Ecto neural progenitor cell (in vitro differentiated cells): Measurements from ENCODE around the gene INTS12.
"Not testable (repeated sequence)": the region's sequence is repeated elsewhere in the genome, so short reads cannot be mapped to it uniquely, and the experiment has no call there.

Experiments
- DNase-seq: peaks from one replicate; pipeline ENCODE4 v3.0.0-alpha.2; 2018; ENCODE audit warnings: low spot score

Gene INTS12, protein sequence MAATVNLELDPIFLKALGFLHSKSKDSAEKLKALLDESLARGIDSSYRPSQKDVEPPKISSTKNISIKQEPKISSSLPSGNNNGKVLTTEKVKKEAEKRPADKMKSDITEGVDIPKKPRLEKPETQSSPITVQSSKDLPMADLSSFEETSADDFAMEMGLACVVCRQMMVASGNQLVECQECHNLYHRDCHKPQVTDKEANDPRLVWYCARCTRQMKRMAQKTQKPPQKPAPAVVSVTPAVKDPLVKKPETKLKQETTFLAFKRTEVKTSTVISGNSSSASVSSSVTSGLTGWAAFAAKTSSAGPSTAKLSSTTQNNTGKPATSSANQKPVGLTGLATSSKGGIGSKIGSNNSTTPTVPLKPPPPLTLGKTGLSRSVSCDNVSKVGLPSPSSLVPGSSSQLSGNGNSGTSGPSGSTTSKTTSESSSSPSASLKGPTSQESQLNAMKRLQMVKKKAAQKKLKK

DNA sequence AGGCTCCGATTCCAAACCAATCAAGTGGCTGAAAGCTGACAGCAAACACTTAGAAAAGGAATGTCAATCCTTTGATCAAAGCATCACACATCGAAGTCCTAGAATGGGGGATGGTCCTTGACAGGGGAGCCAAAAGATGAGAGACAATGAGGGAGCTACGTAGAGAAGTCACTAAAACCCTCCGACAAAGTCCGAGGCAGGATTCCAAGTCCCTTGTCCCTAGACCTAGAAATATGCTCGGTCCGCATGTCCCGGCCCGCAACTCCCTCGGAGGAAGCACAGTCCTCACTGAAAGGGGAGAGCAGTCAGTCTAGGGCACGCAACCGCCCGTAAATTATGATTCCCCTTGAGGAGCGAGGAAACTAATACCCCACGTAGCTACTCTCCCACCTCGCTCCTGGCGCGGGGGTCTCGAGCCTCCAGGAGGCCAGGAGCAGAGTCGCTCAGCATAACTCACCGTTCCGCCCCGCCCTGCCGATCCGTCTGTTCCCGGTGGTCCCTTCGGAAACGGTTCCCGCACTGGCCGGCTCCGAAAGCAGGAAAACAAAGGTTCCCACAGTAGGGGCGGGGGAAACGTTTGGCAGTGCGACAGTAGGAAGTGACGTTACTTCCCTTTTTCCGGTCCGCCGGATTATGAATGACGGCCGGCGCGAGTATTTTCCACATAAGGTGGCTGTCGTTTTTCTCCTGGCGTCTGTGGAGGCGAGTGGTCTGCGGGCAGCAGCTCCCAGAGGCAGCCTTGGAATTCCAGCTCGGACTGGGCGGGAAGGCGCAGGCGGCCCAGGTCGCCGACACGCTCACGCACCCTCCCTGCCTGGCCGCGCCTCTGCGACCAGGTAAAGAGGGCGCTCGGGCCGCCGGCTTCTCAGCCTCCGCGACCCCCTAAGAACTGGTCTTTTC lies at the start of gene INTS12, which contains the start of gene GSTCD:
INTS12 (minus strand) TSS at position 509 of the 900 bp plus-strand sequence. CDS start 8,684 bp downstream, outside the sequence.
GSTCD (plus strand) TSS at position 604 of the 900 bp plus-strand sequence. CDS start 8,830 bp downstream, outside the sequence.
- peak; percentile 95 for DNase-seq

DNA sequence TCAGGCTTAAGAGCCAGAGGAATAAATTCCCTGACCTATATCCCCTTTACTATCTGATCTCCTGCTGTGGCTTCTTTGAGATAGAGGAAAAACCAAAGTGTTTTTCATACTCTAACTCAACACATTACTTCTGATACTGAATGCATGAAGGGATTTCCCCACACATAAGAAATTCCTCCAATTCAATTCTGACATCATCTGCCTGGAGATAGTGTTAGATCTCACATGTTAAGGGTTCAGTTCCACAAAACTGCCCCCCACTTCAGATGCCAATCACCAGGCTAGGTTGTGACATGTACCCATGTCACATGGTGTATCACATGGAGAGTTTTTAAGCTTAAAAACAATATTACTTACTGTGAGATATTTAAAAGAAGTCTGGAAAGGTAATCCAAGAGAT lies 46.9 kb upstream of the INTS12 start:
- DNase-seq, result no peak

DNA sequence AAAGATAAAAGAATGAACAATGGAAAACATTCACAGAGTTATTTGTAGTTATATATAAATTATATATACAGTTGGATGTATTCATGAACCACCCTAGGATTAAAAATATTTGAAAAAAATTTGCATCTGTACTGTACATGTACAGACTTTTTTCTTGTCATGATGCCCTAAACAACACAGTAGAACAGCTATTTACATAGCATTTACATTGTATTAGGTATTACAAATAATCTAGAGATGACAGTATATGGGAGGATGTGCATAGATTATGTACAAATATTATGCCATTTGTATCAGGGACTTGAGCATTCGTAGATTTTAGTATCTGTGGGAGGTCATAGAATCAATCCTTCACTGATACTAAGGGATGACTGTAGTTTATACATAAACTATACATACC lies 44.9 kb upstream of the INTS12 start:
- no peak for DNase-seq

DNA sequence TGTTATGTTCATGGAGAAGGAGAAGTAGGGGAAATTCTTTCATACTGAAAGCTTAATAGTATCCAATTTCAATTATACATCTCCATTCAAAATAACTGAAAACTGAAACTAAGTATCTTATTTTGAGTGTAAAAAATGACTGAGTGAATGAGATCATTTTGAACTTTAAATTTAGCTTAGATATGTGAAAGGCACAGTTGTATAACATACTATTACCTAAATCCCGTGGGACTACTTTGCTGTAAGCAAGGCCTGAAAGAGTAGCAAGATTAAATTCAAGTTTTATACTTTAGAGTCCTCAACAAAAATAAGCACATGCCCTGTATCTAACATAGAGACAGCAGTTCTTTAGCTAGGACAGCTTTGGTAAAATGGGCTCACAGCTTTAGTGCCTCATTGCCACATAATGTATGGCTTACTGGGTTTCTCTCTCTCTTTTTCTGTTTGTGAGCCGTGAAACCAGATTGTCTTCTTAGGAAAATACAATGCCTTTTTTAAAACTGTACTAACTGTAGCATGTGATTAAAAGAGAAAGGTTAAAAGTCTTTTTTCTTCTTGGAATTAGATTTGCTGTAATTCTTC lies 43.3 kb upstream of the INTS12 start:
- no peak for DNase-seq

DNA sequence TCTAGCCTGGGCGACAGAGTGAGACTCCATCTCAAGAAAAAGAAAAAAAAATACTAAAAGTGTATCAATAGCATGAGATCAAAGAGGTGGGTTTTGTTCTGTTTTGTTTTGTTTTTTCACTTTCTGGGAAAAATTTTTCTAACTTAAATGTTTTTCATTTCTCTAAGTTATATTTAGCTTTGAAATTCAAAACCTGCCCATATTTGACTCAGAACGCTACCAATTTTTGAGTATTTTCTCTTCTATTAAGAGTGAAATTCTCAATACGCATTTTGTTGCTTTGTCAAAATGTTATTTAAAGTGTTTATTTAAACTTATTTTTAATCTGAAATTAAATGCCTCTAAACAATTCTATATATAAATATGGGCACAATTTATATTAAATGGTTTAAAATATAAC lies 39.7 kb upstream of the INTS12 start:
- no peak for DNase-seq

DNA sequence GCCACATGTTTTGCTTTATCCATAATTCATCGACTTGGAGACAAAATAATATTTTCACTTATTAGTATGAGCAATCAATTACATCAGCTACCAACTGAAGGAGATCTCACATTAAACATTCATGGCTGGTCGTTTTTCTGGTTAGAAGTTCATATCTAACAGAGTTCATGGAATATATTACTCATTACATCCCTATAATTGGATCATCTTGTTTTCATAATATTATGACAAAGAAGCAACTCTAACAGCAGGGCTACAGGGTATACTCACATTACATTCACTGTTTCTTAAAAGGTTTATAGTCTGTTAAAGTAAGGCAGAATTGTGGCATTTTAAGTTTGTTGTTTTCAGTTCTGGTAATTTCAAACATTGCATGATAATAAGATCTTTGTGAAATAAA lies 33.1 kb upstream of the INTS12 start:
- DNase-seq, result no peak

DNA sequence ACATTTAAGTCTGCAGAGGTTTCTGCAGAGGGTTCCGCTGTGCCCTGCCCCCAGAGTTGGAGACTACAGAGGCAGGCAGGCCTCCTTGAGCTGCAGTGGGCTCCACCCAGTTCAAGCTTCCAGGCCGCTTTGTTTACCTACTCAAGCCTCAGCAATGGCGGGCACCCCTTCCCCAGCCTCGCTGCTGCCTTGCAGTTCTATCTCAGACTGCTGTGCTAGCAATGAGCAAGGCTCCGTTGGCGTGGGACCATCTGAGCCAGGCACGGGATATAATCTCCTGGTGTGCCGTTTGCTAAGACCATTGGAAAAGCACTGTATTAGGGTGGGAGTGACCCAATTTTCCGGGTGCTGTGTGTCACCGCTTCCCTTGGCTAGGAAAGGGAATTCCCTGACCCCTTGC lies 26.7 kb upstream of the INTS12 start:
- not testable (repeated sequence) for DNase-seq

DNA sequence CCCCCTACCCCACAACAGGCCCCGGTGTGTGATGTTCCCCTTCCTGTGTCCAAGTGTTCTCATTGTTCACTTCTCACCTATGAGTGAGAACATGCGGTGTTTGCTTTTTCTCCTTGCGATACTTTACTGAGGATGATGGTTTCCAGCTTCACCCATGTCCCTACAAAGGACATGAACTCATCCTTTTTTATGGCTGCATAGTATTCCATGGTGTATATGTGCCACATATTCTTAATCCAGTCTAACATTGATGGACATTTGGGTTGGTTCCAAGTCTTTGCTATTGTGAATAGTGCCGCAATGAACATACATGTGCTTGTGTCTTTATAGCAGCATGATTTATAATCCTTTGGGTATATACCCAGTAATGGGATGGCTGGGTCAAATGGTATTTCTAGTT lies 21.4 kb upstream of the INTS12 start:
- DNase-seq, result not testable (repeated sequence)

DNA sequence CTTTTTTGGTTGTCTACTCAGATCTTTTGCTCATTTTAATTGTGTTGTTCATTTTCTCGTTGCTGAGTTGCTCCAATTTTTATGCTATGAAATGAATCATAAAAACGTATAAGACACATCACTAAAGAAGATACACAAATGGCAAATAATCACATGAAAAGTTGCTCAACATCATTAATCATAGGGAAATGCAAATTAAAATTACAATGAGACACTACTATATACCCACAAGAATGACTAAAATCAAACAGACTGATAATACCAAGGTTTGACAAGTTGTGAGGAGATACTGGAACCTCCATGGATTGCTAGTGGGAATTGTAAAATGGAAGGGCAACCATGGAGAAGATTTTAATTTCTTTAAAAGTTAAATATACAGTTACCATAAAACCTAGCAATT lies 17.1 kb upstream of the INTS12 start:
- no peak for DNase-seq

DNA sequence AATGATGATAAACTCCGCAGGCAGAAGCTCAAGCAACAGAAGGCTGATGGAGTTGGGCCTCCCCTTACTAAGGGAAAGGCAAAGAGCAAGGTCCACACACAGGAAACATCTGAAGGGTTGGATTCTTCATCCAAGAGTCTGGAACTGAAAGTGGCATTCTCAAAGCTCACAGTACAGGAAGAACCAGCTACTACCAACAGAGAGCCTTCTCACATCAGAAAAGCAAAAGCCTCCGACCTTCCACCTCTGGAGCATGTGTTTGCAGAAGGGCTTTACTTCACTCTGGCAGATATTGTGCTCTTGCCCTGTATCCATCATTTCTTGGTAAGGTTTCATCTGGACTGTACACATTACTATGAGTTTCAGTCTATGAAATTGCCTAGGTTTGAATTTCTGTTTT lies 10.7 kb upstream of the INTS12 start:
- no peak for DNase-seq

DNA sequence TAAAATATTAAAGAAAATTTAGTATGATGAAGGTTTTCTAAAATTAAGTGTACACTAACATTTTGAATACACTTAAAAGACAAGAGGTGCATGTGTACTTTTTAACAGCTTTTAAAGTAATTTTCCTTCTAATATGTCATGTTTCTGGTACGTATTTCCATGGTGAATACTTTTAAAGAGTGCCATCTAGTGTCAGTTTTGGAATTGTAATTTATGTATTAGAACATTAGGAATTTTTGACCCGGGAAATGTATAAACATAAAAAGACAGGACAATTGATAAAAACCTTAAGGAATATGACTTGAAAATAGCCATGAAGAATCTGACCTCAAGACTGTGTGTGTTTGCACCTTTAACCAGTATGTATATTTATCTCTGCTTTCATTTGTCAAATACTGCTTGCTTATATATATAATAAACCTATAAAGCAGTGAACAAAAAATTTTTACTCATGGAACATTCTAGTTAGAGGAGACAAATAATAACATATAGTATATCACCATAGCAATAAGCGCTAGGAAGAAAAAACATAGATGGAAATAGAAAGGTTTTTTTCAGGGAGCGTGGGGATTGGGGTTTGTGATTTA lies 7.3 kb upstream of the INTS12 start:
- no peak for DNase-seq

DNA sequence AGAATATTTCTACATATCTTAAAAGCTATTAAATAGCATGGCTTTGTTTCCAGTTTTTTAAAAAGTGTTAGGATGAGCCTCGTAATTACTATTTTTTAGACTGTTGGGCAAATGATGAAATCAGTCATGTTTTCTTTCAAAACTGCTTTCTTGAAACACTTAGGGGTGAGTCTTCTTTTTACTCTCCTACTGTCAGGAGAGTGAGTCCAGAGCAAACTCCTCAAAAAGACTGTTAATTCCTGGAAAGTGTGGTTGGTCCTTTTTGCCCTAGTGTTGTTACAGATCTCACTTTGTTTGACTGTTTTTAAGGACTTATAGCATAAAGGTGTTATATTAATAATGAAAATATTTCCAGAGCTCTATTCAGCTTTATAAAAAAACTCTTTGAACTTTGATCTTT lies 6.4 kb upstream of the INTS12 start:
- DNase-seq, result no peak

DNA sequence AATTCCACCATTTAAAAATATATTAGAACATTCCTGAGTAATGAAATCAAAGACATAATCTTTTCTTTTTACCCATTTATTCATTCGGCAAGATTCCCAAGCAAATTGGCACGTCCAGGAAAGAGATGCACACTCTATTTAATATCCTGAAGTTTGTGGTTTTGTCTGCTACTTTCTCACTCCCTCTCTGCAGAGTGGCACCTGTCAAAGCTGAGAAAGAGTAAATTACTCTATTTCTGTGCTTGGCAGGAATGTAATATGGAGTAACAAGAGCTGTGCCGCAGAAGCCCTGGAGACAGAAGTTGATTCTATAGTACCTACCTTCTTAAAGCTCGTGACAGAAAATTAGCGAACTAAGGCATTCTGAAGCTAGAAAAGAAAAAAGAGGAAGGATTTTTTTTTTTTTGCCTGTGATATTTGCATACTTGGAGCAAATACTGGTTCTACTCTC lies 5.6 kb upstream of the INTS12 start:
- DNase-seq, result no peak

DNA sequence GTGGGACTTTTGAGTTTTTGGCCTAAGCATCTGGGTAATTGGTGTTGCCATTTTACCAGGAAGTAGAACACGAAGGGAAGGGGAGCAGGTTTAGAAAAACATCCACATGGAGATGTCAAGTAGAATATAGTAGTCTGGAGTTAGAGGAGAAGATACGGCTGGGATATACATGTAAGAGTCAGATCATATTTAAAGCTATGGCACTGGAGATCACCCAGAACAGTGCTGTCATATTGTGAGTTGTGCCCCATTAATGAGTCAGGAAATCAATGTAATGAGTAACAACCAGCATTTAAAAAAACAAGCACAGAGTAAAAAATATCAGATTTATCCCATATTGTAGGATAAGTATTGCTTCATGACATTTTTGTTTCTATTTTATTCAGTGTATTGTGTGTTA lies 4.3 kb upstream of the INTS12 start:
- no peak for DNase-seq

DNA sequence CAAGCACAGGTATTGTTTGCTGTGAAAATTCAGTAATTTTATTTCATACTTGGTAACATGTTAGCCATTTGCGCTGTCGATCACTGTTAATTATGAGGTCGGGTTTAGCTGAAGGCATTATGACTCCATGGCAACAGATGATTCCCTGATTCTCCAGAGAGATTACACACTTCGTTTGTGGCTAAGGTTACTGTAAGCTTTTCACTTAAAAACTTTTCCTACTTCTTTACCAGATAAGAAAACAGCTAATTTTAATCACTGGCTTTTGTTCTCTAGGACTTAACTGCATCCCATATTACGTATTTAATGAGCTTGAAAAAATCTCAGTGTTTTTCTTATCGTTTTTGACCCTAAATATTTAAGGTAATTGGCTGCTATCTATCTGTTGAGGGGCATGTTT lies 2.2 kb upstream of the INTS12 start:
- no peak for DNase-seq

DNA sequence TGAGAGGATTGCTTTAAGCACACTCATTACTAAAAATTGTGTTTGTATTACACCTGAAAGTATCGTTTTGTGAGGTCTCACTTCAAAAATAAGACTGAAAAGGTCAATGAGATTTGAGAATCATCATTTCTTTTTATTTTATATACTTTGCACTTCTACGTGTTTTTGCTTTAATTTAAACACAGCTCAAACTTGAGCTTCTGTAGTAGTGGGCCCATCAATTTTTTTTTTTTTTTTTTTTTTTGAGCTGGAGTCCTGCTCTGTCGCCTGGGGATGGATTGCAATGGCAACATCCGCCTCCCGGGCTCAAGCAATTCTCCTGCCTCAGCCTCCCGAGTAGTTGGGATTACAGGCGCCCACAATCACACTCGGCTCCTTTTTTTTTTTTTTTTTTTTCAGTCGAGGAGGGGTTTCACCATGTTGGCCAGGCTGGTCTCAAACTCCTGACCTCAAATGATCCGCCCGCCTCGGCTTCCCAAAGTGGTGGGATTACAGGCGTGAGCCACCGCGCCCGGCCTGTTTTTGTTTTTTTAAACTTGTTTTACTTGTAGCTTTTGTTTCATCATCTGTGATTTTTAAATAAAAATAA lies 1.6 kb upstream of the INTS12 start:
- no peak for DNase-seq

DNA sequence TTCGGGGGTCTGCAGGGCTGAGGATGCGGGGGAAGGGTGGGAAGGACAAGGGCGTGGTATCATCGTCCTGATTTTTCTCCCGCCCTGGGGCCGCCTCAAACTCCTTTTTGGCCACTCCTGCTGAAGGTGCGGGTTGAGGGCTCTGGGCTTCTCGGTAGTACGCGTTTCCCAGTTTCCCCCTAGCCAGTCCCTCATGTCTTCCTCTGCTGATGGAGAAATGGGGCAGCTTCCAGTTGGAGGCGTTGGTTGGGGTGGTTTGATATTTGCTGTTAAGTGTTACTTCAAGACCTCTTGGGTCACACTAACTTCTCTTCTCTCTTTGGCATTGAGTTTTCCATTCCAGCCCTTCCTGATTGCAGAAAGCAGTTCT lies 577 bp upstream of the INTS12 start:
- DNase-seq, result no peak

DNA sequence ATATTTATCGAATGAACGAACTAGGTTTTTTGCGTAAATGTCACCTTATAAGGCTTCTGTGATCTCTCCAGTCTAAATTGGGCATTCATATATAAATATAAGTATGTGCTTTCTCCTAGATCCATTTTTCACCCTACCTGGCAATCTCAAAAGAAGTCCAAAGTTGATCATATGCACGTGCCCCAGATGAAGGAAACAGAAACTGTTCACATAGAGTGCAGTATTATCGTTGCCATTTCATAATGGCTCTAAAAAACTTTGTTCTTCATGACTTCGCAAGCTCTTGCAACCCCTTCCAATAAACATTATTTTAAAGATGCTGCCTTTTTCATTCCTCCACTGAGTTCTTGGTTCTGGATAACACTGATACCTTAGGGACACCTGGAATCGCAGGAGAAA lies 708 bp downstream of the INTS12 start:
- DNase-seq, result no peak

DNA sequence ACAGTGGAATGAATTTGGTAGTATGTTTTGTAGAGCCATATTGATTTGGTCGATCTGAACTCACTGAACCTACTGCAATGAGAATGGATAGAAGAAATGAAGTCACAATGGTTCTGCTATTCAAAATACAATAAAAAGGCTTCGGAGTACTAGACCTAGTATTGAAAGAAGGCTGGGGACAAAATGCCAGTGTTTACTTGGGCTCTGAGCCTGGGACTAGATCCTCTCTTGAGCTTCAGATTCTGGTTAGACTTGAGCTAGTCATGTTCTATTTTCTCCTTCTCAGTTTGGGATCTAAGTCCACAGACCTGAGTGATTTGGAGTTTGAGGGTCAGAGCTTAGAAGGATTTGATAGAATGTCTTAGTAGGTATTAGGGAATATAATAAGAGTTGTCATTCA lies 9.9 kb downstream of the INTS12 start:
- no peak for DNase-seq

DNA sequence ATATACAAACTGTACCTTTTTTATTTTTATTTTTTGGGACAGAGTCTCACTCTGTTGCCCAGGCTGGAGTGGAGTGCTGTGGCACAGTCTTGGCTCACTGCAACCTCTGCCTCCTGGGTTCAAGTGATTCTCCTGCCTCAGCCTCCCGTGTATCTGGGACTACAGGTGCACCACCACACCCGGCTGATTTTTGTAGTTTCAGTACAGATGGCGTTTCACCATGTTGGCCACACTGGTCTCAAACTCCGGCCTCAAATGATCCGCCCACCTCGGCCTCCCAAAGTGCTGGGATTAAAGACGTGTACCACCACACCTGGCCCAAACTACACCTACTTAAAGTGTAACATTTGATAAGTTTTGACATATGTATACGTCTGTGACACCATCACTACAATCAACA lies 12.7 kb downstream of the INTS12 start:
- DNase-seq, result not testable (repeated sequence)

DNA sequence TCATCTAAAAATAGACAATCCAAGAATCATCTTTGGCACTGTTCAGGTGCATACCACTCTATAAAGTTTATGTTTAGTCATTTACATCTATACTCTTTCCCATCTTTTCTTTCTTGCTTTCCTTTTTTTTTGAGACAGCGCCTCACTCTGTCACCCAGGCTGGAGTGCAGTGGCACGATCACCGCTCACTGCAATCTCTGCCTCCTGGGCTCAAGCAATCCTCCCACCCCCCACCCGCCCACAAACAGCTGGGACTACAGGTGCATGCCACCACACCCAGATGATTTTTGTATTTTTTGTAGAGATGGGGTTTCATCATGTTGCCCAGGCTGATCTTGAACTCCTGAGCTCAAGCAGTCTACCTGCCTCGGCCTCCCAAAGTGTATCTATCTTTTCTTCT lies 13.7 kb downstream of the INTS12 start:
- DNase-seq, result not testable (repeated sequence)

DNA sequence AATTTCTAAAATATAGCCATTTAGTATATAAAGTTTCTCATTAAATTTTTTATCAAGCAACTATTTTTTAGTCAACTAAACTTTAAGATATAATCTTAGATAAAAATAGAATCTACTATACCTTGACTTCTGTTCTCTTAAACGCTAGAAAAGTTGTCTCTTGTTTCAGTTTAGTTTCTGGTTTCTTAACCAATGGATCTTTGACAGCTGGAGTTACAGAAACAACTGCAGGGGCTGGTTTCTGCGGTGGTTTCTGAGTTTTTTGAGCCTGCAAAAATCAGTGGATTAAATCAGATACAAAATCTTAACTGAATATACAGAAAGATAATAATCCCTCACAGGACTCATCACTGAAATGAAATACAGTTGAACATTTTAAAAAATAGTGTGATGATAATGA lies 21.9 kb downstream of the INTS12 start:
- DNase-seq, result no peak
